Keratinocyte (primary cell): ENCODE results near the gene ATP8A2. TPM values are rescaled to one million over a fixed set of nuclear protein-coding genes. Genes with fewer than 3 reads are reported as not detected.

Source experiments
- DNase-seq: peaks from one replicate; pipeline ENCODE4 v3.0.0-alpha.2; 2011; ENCODE audit warnings: low read depth, missing footprints, low spot score
- FAIRE-seq: peaks from 2 replicates; lab custom pipeline; 2011; peaks lifted over from hg19 to GRCh38; lab: Jason Lieb, UNC
- H2AFZ ChIP-seq: 2 replicates; pipeline ENCODE4 v1.6.0; 2012; ENCODE audit warnings: low read length, control low read depth, inconsistent platforms; ENCODE audit not compliant: control insufficient read depth
- H3K27ac ChIP-seq: 2 replicates; pipeline ENCODE4 v1.5.1; 2011; ENCODE audit warnings: low read length; ENCODE audit not compliant: control insufficient read depth, insufficient read depth
- H3K27me3 ChIP-seq: 3 replicates; pipeline ENCODE4 v1.6.0; 2011; ENCODE audit warnings: low read length; ENCODE audit not compliant: control insufficient read depth, insufficient read depth; ENCODE audit errors: extremely low read depth
- H3K36me3 ChIP-seq, 2 experiments: 2 replicates in 1 of 2; 3 replicates in 1 of 2; pipeline ENCODE4 v1.5.1; 2011; ENCODE audit warnings: low read length in 2 of 2, mild to moderate bottlenecking in 1 of 2; ENCODE audit not compliant: control insufficient read depth in 2 of 2, insufficient read depth in 2 of 2; ENCODE audit errors: extremely low read depth in 1 of 2
- H3K4me1 ChIP-seq: 3 replicates; pipeline ENCODE4 v1.5.1; 2011; ENCODE audit warnings: low read length; ENCODE audit not compliant: control insufficient read depth, insufficient read depth; ENCODE audit errors: extremely low read depth
- H3K4me2 ChIP-seq: 3 replicates; pipeline ENCODE4 v1.6.0; 2011; ENCODE audit warnings: low read depth, low read length; ENCODE audit not compliant: control insufficient read depth, insufficient read depth; ENCODE audit errors: extremely low read depth
- H3K4me3 ChIP-seq, 3 experiments: fragments of 200-600 bp in 1 of 3; sonication (generic) in 1 of 3; 2 replicates in 2 of 3; 3 replicates in 1 of 3; pipeline ENCODE4 v1.5.1; 2011 to 2016; ENCODE audit warnings: low read length in 3 of 3, mild to moderate bottlenecking in 3 of 3, control low read depth in 2 of 3, inconsistent platforms in 1 of 3, low read depth in 1 of 3, mixed read lengths in 1 of 3, mixed run types in 1 of 3, moderate library complexity in 1 of 3; ENCODE audit not compliant: control insufficient read depth in 2 of 3, insufficient read depth in 2 of 3; ENCODE audit errors: extremely low read depth in 1 of 3
- H3K79me2 ChIP-seq: 2 replicates; pipeline ENCODE4 v1.6.0; 2012; ENCODE audit warnings: low read length; ENCODE audit not compliant: control insufficient read depth, insufficient read depth
- H3K9ac ChIP-seq: 3 replicates; pipeline ENCODE4 v1.6.0; 2011; ENCODE audit warnings: low read length; ENCODE audit not compliant: control insufficient read depth, insufficient read depth; ENCODE audit errors: extremely low read depth
- H3K9me1 ChIP-seq: 3 replicates; pipeline ENCODE4 v1.6.0; 2011; ENCODE audit warnings: low read length; ENCODE audit not compliant: control insufficient read depth, insufficient read depth; ENCODE audit errors: extremely low read depth
- H3K9me3 ChIP-seq: 2 replicates; pipeline ENCODE4 v1.5.1; 2012; ENCODE audit warnings: low read depth, low read length; ENCODE audit not compliant: control insufficient read depth
- H4K20me1 ChIP-seq: 3 replicates; pipeline ENCODE4 v1.6.0; 2011; ENCODE audit warnings: low read length; ENCODE audit not compliant: control insufficient read depth, insufficient read depth; ENCODE audit errors: extremely low read depth
- EZH2 ChIP-seq: IDR thresholded peaks from one replicate; pipeline ENCODE4 v1.6.1; 2012; ENCODE audit warnings: inconsistent platforms, mild to moderate bottlenecking, low read length, moderate library complexity
- dilution Hi-C: fragments of 300-500 bp; cut with MboI; formaldehyde crosslinking; loops from one replicate; pipeline ENCODE4 v1.7.0; 2020; ENCODE audit warnings: low sequenced_read_pairs; ENCODE audit not compliant: extremely low pct_ligation_motif_present
- polyA plus RNA-seq, 5 experiments: library from polyadenylated mRNA; depleted of rRNA in 3 of 5; stranded (reverse) in 3 of 5; stranded (forward) in 1 of 5; unstranded in 1 of 5; fragments of >200 nt; gene quantifications; 1 replicate in 1 of 5; 2 replicates in 3 of 5; 3 replicates in 1 of 5; pipeline versions ENCODE4 v1.2.1 to v1.2.3, GENCODE V29; 2011 to 2012; ENCODE audit warnings: missing spikeins in 2 of 5, low read depth in 1 of 5, low replicate concordance in 1 of 5
- TF ChIP-seq, protein P1 (sequence below), 3 experiments: IDR thresholded peaks in 1 of 3; conservative IDR thresholded peaks in 1 of 3; optimal IDR thresholded peaks in 1 of 3; 2 replicates in 2 of 3; 3 replicates in 1 of 3; pipeline versions ENCODE3 to v1.5.1; 2011; ENCODE audit warnings: low read length in 3 of 3, mild to moderate bottlenecking in 3 of 3, moderate library complexity in 2 of 3, control low read depth in 1 of 3, inconsistent platforms in 1 of 3; ENCODE audit not compliant: insufficient read depth in 2 of 3; ENCODE audit errors: extremely low read depth in 1 of 3

Gene ATP8A2
- polyA plus RNA-seq, 1 donor (not counting 4 experiments of a cell fraction or from before 2014, with no cell fraction given): 0.16 TPM

- dilution Hi-C loops: no loop called here
- no peak overlapping the region for H3K9ac ChIP-seq
- H3K27me3 ChIP-seq: peaks cover 3% of the 10 kb centered on the region
- H3K9me3 ChIP-seq: no peaks in the 10 kb centered on the region
- no peaks in the 10 kb centered on the region for H3K79me2 ChIP-seq
- TF ChIP-seq, protein P1, sequence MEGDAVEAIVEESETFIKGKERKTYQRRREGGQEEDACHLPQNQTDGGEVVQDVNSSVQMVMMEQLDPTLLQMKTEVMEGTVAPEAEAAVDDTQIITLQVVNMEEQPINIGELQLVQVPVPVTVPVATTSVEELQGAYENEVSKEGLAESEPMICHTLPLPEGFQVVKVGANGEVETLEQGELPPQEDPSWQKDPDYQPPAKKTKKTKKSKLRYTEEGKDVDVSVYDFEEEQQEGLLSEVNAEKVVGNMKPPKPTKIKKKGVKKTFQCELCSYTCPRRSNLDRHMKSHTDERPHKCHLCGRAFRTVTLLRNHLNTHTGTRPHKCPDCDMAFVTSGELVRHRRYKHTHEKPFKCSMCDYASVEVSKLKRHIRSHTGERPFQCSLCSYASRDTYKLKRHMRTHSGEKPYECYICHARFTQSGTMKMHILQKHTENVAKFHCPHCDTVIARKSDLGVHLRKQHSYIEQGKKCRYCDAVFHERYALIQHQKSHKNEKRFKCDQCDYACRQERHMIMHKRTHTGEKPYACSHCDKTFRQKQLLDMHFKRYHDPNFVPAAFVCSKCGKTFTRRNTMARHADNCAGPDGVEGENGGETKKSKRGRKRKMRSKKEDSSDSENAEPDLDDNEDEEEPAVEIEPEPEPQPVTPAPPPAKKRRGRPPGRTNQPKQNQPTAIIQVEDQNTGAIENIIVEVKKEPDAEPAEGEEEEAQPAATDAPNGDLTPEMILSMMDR (optimal IDR thresholded peaks at IDR 0.05 in 1 of 3, IDR thresholded peaks at IDR 0.05 in 1 of 3, conservative IDR thresholded peaks at IDR 0.05 in 1 of 3; ENCODE audit: extremely low read depth in 1 of 3, insufficient read depth in 2 of 3, low read length in 3 of 3): no peak
- no peak for TF ChIP-seq EZH2
- no peaks in the 10 kb centered on the region for H3K9me1 ChIP-seq
- H3K36me3 ChIP-seq: no peaks in the 10 kb centered on the region
- no peak for DNase-seq
- FAIRE-seq: no peak
- no peaks in the 10 kb centered on the region for H4K20me1 ChIP-seq
- H3K4me3 ChIP-seq: no peak overlapping the region
- no peaks in the 10 kb centered on the region for H3K4me1 ChIP-seq
- no peak overlapping the region for H2AFZ ChIP-seq
- H3K4me2 ChIP-seq: no peak overlapping the region
- no peak overlapping the region for H3K27ac ChIP-seq
Measured at GRCh38 chr13:25707726-25708125, 336.0 kb downstream of the ATP8A2 start.

- Histone ChIP-seq H3K27ac (no peak overlapping the region), H3K4me2 (no peak overlapping the region), H3K9me3 (no peaks in the 10 kb centered on the region), H3K9ac (no peak overlapping the region), H3K9me1 (no peaks in the 10 kb centered on the region), H3K79me2 (no peaks in the 10 kb centered on the region), H3K36me3 (no peaks in the 10 kb centered on the region), H2AFZ (no peak overlapping the region), H3K4me3 (no peak overlapping the region), H4K20me1 (no peaks in the 10 kb centered on the region), H3K4me1 (no peaks in the 10 kb centered on the region), H3K27me3 (peaks cover 3% of the 10 kb centered on the region)
- dilution Hi-C loops: no loop called here
- DNase-seq (no peak), FAIRE-seq (no peak)
- no peak for TF ChIP-seq EZH2
- TF ChIP-seq, protein P1 (optimal IDR thresholded peaks at IDR 0.05 in 1 of 3, IDR thresholded peaks at IDR 0.05 in 1 of 3, conservative IDR thresholded peaks at IDR 0.05 in 1 of 3; ENCODE audit: extremely low read depth in 1 of 3, insufficient read depth in 2 of 3, low read length in 3 of 3): no peak
Measured at GRCh38 chr13:25708268-25708667, 336.5 kb downstream of the ATP8A2 start.
